GM19324 (cell line): Measurements from ENCODE around the gene PELI2.

Experiments used
- ATAC-seq: cut with Tn5 transposase; IDR thresholded peaks from one replicate; pipeline ENCODE4 v1.9.1; 2021; ENCODE audit warnings: mild to moderate bottlenecking, moderate library complexity; ENCODE audit not compliant: unreplicated experiment, low FRiP score

Gene PELI2

DNA sequence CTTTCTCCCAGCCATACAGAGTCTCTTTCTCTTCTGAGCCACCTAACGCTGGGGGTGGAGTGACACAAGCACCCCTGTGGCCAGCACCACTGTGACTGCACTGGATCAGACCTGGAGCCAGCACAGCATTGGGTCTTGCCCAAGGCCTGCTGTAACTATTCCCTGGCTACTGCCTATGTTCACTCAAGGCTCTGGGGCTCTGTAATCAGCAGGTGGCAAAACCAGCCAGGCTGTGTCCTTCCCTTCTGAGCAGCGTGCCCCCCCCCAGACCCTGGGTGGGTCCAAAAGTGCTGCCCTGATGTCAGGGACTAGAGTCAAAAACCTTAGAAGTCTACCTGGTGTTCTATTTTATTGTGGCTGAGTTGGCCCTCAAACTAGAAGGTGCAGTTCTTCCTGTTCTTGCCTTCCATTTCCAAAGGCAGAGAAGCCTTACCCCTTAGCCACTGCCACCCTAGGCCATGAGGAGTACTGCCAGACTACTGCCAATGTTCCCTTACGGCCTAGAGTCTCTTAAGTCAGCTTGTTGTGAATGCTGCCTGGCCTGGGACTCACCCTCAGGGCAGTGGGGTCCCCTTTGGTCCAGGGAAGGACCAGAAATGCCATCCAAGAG lies 49.9 kb downstream of the PELI2 start:
- no peak for ATAC-seq

GRCh38 chr14:56170028-56170427 lies 51.8 kb downstream of the PELI2 start:
- ATAC-seq, result no peak

DNA sequence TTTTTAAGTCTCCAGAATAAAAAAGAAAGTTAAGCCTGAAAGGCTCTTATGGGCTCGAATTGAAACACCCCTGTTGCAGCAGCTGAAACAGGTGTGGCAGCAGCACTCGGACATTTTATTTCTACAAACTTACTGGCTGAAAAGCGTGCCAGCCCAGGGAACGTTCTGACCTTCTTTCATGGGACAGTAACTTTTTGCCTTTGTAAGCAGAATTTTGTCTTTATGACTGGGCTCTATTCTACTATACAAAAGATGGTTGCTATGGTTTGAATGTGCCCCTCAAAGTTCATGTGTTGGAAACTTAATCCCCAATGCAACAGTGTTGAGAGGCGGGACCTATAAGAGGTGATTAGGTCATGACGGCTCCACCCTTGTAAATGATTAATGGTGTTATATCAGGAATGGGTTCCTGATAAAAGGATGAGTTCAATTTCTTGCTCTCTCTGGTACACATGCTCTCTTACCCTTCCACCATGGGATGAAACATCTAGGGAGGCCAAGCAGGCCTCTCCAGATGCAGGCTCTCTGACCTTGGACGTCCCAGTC lies 52.7 kb downstream of the PELI2 start:
- no peak for ATAC-seq

- ATAC-seq, result no peak
Observed at GRCh38 chr14:56172074-56172473, 53.9 kb downstream of the PELI2 start.

DNA sequence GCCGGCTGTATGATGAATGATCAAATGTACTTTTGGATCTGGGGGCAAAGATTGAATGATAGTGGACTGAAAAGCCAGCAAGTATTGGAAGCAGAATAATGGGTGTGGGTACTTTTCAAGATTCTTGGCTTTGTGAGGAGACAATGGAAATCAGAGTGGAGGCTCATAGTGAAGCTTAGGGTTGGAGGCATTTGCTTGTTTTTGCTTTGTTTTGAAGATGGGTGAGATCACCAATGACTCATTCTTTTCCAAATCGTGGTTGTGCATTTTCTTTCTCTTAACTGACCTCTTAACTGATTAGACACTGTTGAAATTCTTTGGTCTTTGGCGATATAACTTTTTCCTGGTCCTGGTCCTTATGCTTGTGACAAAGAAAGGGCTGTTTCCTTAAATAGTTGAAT lies 54.4 kb downstream of the PELI2 start:
- ATAC-seq, result no peak

GRCh38 chr14:56173365-56173922 lies 55.2 kb downstream of the PELI2 start:
- ATAC-seq, result no peak

GRCh38 chr14:56175773-56176172 lies 57.6 kb downstream of the PELI2 start:
- no peak for ATAC-seq

GRCh38 chr14:56176530-56176929 lies 58.3 kb downstream of the PELI2 start:
- no peak for ATAC-seq

DNA sequence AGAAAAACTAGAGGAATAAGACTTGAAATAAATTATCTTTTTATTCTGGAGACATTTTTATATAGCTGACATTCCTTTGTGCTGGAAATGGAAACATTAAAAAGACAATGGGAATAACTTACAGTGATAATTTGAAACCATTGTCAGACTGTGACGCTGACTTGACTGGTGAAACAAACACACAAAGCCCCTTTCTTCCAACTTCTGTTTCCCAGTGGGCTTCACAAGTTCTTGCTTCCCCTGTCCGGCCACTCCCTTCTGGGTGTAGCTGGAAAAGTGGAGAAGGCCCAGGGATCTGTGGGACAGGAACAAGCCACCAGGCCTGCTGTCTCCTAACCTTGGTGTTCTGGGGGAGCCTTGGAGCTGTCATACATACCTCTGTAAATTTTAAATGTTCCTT lies 58.8 kb downstream of the PELI2 start:
- ATAC-seq, result no peak

DNA sequence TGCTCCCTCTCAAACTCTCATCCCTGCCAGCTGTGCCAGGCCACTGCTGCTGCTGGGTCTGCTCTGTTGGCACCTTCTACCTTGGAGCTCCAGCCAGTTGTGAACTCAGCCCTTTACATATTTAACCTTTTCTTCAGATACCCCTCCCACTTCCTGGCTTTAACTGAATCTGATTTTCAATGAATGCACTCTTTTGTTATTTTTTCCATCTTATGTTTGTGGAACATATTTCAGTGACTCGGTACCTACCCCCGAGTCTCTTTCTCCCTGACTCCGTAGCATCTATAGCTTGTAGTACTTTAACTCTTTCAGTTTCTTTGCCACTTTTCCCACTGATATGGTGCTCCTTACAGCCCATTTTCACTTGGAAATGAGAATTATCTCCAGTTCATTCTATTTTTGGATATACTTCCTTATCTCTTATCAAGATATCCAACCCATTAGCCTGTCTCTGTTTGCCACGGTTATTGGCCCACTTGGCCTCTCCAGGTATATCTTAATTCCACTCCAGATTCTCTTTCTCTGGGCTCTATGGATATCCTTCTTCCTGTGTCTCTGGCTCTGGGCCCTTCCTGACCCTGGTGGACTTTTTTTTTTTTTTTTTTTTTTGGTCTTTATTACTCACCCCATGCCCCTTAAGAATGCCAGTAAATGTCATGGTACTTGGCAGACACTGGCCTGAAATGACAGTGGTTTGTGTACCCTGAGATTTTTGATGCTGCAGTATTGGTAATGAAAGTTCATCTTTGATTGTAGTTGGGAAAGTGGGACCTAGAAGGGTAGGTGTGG lies 62.7 kb downstream of the PELI2 start:
- ATAC-seq, result no peak

GRCh38 chr14:56181681-56182085 lies 63.5 kb downstream of the PELI2 start:
- ATAC-seq, result no peak

DNA sequence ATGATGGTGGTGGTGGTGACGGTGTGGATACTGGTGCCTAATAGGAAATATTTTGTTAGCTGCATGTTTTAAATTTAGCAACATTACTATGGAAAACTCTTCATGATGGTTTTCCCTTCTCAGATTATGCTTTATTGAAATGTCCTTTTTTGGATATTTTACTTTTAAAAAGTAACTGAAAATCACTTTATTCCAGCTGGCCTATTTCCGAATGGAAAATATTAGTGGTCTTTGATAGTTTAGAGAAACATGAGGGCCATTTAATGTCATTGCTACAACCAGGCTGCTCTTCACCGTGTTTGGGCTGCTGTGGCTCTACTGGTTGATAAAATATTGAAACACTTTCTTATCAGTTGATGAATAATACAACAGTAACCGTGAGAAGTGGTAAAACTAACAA lies 64.2 kb downstream of the PELI2 start:
- no peak for ATAC-seq

GRCh38 chr14:56183631-56184157 lies 65.5 kb downstream of the PELI2 start:
- no peak for ATAC-seq

DNA sequence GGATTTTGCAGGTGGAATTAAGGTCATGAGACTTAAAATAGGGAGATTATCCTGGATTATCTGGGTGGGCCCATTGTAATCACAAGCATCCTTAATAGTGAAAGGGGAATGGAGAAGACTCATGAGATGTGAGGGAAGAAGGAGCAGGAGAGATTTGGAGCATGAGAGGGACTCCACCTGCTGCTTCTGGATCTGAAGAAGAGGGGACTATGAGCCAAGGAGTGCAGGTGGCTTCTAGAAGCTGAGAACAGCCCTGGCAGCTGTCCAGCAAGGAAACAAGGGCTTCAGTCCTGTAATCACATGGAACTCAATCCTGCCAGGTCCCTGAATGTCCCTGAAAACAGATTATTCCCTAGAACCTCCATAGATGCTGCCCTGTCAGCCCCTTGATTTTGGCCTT lies 67.8 kb downstream of the PELI2 start:
- ATAC-seq, result no peak

GRCh38 chr14:56187736-56188135 lies 69.5 kb downstream of the PELI2 start:
- ATAC-seq, result no peak

DNA sequence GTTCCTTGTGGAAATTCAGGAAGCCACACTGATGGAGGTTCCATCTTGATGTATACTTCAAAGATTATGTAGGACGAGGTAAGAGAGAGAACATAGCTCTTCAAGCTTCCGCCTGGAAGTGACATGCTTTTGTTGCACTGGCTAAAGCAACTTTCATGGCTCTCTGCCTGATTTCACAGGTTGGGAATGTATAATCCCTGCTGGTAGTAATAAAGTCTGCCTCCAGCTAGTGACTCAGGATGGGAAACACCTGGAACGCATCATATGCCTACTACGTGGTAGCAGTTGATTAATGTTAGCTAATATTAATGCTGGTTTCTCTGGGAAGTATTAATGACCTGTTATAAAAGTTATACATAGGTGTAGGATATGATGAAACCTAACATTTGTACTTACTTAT lies 71.1 kb downstream of the PELI2 start:
- ATAC-seq, result no peak

DNA sequence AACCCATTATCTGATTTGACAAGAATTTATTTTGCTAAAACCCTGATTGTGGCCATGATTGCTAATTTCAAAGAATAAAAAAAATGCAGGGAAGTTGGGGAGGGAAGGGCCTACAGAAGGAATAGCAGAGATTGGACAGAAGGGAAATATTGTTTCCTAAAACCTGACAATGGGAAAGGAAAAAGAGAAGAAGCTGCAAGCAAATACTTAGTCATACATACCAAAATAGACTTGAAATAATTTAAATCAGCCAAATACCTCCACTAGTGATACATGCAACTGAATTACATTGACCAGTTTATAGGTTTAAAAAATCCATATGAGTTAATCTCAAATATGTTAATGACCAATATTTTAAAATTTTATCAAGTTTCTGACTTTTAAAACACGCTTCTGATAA lies 75.1 kb downstream of the PELI2 start:
- no peak for ATAC-seq

DNA sequence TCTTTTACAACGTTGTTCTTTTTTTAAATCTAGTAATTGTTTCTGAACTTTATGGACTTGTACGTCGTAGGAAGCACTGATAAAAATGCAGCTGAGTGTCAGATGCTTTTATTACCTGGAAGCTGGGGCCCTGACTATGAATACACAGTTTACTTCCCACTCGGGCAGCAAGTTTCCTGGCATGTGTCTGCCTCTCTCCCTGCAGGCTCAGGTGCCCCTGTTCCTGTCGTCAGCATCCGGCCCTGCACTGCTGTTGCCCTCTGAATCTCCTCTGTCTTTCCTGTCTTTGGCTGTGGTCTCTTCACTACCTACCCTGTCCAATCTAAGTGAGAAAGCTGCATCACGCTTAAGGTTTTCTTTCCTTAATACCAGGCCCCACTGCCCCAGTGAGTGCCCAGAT lies 75.8 kb downstream of the PELI2 start:
- ATAC-seq, result no peak

- no peak for ATAC-seq
Observed at GRCh38 chr14:56195223-56195622, 77.0 kb downstream of the PELI2 start.

DNA sequence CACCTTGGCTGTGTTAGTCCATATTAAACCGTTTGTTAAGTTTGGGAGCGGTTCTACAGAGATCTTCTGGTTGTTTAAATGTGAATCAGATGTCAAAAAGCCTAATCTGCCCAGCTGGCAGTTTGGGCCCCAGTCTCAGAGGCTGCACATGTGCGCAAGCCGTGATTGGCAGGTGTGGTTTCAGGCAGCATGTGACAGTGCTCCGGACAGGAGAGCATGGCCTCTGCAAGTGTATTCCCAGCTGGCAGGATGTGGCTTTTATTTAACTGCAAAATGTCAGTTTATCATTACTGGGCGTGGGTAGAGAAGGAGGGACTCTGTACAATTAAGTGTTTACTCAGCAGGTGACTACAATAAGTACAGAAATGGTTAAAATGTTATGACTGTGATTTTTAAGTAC lies 77.5 kb downstream of the PELI2 start:
- ATAC-seq, result peak; percentile 68

DNA sequence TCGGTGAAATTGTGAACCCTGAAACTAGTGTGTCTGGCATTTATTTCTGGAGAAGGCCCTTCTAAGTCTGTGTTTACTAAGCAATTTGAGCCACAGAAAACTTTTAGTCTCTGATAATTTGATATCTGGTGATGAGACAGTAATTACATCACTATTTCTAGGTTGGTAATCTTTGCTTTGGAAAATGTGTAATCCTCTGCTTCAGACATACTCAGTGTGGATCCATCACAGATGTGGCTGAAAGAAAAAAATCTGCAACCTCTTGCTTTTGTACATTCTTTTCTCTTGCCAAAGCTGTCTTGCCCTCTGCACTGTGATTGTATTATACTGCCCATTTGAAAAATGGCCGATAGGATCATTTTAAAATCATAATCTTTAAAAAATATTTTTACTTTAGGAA lies 78.1 kb downstream of the PELI2 start:
- no peak for ATAC-seq
